Measurements from ENCODE around the gene KRTAP5-9.
A peak's percentile ranks its signal among the peaks of the same experiment; 100 is the strongest.

The KRTAP5-9 gene

DNA sequence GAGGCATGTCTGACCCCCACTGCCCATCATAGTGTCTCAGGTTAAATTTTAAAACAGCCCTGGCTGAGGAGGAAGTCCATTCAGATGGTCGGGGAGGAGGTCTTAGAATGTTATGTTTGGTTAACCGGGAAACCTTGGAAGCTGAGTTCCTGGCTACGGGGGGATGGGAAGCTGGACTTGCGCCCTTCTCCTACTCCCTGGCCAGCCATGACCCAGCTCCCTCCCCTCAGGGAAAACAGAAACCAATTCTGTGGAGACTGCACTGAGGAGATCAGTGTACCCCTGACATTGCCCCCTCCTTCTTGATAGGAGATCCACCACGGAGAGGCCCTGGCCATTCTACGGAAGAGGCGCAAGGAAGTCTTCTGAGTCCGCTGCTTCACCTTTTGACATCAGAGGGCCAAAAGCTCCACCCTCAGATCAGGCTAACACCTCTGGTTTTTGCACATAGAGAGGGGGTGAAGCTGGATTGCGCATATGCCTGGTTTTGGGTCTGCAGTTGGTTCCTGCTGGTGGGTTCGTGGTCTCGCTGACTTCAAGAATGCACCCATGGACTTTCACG lies 2.7 kb upstream of the KRTAP5-9 start:
- no peaks in the 10 kb centered on the region for H3K36me3 ChIP-seq (ENCODE audit: control insufficient read depth, insufficient read depth, low read length, severe bottlenecking)
- no peak for DNase-seq (ENCODE audit: low read depth)
- no peak overlapping the region for H3K4me3 ChIP-seq (ENCODE audit: low read length)
- no peak overlapping the region for H3K9ac ChIP-seq (ENCODE audit: low read length)
- no peaks in the 10 kb centered on the region for H3K4me1 ChIP-seq (ENCODE audit: control insufficient read depth, insufficient read depth, low read length)
- no peaks in the 10 kb centered on the region for H3K9me3 ChIP-seq (ENCODE audit: control insufficient read depth, low read length)
- peaks cover 10% of the 10 kb centered on the region for H3K27me3 ChIP-seq (replicated peaks; ENCODE audit: control insufficient read depth, insufficient read depth, low read length)

DNA sequence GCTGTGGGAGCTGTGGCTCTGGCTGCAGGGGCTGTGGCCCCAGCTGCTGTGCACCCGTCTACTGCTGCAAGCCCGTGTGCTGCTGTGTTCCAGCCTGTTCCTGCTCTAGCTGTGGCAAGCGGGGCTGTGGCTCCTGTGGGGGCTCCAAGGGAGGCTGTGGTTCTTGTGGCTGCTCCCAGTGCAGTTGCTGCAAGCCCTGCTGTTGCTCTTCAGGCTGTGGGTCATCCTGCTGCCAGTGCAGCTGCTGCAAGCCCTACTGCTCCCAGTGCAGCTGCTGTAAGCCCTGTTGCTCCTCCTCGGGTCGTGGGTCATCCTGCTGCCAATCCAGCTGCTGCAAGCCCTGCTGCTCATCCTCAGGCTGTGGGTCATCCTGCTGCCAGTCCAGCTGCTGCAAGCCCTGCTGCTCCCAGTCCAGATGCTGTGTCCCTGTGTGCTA lies 514 bp downstream of the KRTAP5-9 start:
- Histone ChIP-seq H3K27me3 (replicated peaks; ENCODE audit: control insufficient read depth, insufficient read depth, low read length) (peaks cover 18% of the 10 kb centered on the region), H3K4me3 (ENCODE audit: low read length) (no peak overlapping the region), H3K36me3 (ENCODE audit: control insufficient read depth, insufficient read depth, low read length, severe bottlenecking) (no peaks in the 10 kb centered on the region), H3K9ac (ENCODE audit: low read length) (no peak overlapping the region), H3K9me3 (ENCODE audit: control insufficient read depth, low read length) (no peaks in the 10 kb centered on the region), H3K4me1 (ENCODE audit: control insufficient read depth, insufficient read depth, low read length) (no peaks in the 10 kb centered on the region)
- DNase-seq (ENCODE audit: low read depth), result no peak

DNA sequence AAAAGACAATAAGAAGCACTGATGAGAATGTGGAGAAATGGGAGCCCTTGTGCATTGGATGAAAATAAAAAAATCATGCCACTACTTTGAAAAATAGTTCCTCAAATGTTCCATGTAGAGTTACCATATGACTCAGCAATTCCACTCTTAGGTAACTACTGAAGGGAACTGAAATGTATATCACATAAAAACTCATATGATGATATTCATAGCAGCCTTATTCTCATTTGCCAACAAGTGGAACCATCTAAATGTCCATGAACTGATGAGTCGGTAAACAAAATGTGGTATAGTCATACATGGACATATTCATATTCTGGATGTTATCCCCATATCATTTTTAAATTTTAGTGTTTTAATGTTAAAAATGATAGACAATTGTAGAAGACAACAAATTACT lies 3.5 kb downstream of the KRTAP5-9 start:
- peaks cover 24% of the 10 kb centered on the region for H3K27me3 ChIP-seq (replicated peaks; ENCODE audit: control insufficient read depth, insufficient read depth, low read length)
- H3K36me3 ChIP-seq (ENCODE audit: control insufficient read depth, insufficient read depth, low read length, severe bottlenecking), result no peaks in the 10 kb centered on the region
- peak; percentile 1 for DNase-seq (ENCODE audit: low read depth)
- no peaks in the 10 kb centered on the region for H3K9me3 ChIP-seq (ENCODE audit: control insufficient read depth, low read length)
- no peak overlapping the region for H3K9ac ChIP-seq (ENCODE audit: low read length)
- H3K4me3 ChIP-seq (ENCODE audit: low read length), result no peak overlapping the region
- H3K4me1 ChIP-seq (ENCODE audit: control insufficient read depth, insufficient read depth, low read length), result no peaks in the 10 kb centered on the region

DNA sequence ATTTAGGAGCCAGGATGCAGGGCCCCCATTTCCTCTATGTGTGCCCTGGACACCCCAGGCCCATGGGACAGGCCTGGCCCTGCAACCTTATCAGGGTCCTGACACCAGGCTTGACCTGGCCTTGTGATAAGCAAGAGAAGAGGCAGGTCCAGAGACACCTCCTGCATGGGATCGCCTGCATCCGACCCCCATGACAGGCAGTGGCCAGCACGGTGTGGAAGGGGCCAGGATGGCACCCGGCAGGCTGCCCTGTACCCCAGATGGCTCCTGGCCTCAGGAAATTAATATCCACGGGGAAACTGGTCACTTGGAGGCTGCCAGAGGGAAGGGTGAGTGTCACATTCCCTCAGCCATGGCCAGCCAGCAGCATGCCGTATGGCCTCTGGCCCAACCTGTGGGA lies 6.8 kb downstream of the KRTAP5-9 start:
- DNase-seq (ENCODE audit: low read depth), result no peak
- Histone ChIP-seq H3K9ac (ENCODE audit: low read length) (no peak overlapping the region), H3K36me3 (ENCODE audit: control insufficient read depth, insufficient read depth, low read length, severe bottlenecking) (no peaks in the 10 kb centered on the region), H3K4me1 (ENCODE audit: control insufficient read depth, insufficient read depth, low read length) (no peaks in the 10 kb centered on the region), H3K27me3 (replicated peaks; ENCODE audit: control insufficient read depth, insufficient read depth, low read length) (peaks cover 18% of the 10 kb centered on the region), H3K9me3 (ENCODE audit: control insufficient read depth, low read length) (no peaks in the 10 kb centered on the region), H3K4me3 (ENCODE audit: low read length) (no peak overlapping the region)

DNA sequence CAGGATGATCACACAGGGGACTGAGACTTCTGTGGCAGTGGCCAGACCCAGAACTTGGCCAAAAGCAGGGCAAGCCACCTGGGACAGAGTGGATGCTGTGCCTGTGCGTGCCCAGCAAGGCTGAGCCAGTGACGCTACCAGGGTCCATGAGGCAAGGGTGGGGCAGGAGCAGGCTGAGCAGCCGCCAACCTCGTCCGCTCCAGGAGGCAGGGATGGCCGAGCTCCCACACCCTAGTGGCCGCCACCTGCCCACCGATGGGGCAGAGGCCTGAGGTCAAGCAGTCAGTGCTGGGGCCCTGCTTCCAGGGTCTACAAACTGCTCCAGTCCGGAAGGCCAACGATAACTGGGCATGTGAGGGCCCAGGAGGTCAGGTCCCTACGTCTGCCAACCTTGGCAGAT lies 7.3 kb downstream of the KRTAP5-9 start:
- Histone ChIP-seq H3K27me3 (replicated peaks; ENCODE audit: control insufficient read depth, insufficient read depth, low read length) (peaks cover 18% of the 10 kb centered on the region), H3K4me3 (ENCODE audit: low read length) (no peak overlapping the region), H3K9ac (ENCODE audit: low read length) (no peak overlapping the region), H3K9me3 (ENCODE audit: control insufficient read depth, low read length) (no peaks in the 10 kb centered on the region), H3K36me3 (ENCODE audit: control insufficient read depth, insufficient read depth, low read length, severe bottlenecking) (no peaks in the 10 kb centered on the region), H3K4me1 (ENCODE audit: control insufficient read depth, insufficient read depth, low read length) (no peaks in the 10 kb centered on the region)
- no peak for DNase-seq (ENCODE audit: low read depth)

DNA sequence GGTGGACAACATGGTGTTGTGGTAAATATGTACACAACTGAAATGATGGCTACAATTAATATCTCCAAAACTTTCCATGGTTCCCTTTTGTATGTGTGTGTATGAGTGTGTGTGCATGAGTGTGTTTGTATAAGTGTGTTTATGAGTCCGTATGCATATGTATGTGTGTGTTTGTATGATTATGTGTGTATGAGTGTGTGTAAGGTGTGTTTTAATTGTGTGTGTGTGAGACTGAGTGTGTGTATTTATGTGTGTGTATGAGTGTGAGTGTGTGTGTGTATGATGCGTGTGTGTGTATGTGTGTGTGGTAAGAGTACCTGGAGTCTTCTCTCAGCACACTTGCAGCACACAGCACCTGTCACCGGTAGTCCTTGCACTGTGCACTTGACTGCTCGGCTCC lies 7.8 kb downstream of the KRTAP5-9 start:
- Histone ChIP-seq H3K9ac (ENCODE audit: low read length) (no peak overlapping the region), H3K4me3 (ENCODE audit: low read length) (no peak overlapping the region), H3K4me1 (ENCODE audit: control insufficient read depth, insufficient read depth, low read length) (no peaks in the 10 kb centered on the region), H3K27me3 (replicated peaks; ENCODE audit: control insufficient read depth, insufficient read depth, low read length) (peaks cover 14% of the 10 kb centered on the region), H3K36me3 (ENCODE audit: control insufficient read depth, insufficient read depth, low read length, severe bottlenecking) (no peaks in the 10 kb centered on the region), H3K9me3 (ENCODE audit: control insufficient read depth, low read length) (no peaks in the 10 kb centered on the region)
- no peak for DNase-seq (ENCODE audit: low read depth)

DNA sequence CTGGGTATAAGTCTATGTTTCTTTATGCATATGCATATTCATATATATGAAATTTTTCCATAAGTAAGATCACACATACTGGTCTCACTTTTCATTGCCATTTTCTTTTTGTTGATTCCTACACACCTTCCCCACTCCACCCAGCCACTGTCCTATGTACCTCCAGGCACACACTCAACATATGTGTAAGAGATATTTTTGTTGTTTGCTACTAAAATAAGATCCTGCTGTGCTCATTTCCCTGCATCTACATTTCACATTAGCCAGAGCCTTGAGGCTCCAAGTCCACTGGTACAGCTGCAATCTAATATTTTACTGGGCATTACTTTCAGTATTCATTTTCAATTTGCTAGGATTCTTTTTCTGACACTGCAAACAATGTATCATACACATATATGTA lies 9.0 kb downstream of the KRTAP5-9 start:
- H3K4me1 ChIP-seq (ENCODE audit: control insufficient read depth, insufficient read depth, low read length), result no peaks in the 10 kb centered on the region
- no peak overlapping the region for H3K9ac ChIP-seq (ENCODE audit: low read length)
- peaks cover 9% of the 10 kb centered on the region for H3K27me3 ChIP-seq (replicated peaks; ENCODE audit: control insufficient read depth, insufficient read depth, low read length)
- no peak for DNase-seq (ENCODE audit: low read depth)
- H3K36me3 ChIP-seq (ENCODE audit: control insufficient read depth, insufficient read depth, low read length, severe bottlenecking), result no peaks in the 10 kb centered on the region
- H3K9me3 ChIP-seq (ENCODE audit: control insufficient read depth, low read length), result peaks cover 5% of the 10 kb centered on the region
- H3K4me3 ChIP-seq (ENCODE audit: low read length), result no peak overlapping the region

DNA sequence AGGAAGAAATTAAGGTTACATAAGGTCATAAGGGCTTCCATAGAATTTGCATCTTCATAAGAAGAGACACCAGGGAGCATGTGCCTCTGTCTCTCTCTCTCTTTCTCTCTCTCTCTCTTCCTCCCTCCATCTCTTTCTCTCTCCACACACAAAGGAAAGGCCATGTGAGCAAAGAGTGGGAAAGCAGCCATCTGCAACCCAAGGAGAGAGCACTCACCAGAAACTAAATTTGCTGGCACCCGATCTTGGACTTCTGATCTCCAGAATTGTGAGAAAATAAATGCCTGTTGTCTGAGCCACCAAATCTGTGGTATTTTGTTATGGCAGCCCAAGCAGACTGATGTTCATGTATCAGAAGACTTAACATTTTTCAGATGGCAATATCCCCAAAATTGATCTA lies 10.8 kb downstream of the KRTAP5-9 start:
- H3K4me3 ChIP-seq (ENCODE audit: low read length), result no peak overlapping the region
- no peak overlapping the region for H3K9ac ChIP-seq (ENCODE audit: low read length)
- H3K9me3 ChIP-seq (ENCODE audit: control insufficient read depth, low read length), result peaks cover 5% of the 10 kb centered on the region
- no peak for DNase-seq (ENCODE audit: low read depth)
- no peaks in the 10 kb centered on the region for H3K36me3 ChIP-seq (ENCODE audit: control insufficient read depth, insufficient read depth, low read length, severe bottlenecking)
- H3K4me1 ChIP-seq (ENCODE audit: control insufficient read depth, insufficient read depth, low read length), result no peaks in the 10 kb centered on the region
- H3K27me3 ChIP-seq (replicated peaks; ENCODE audit: control insufficient read depth, insufficient read depth, low read length), result peaks cover 9% of the 10 kb centered on the region

DNA sequence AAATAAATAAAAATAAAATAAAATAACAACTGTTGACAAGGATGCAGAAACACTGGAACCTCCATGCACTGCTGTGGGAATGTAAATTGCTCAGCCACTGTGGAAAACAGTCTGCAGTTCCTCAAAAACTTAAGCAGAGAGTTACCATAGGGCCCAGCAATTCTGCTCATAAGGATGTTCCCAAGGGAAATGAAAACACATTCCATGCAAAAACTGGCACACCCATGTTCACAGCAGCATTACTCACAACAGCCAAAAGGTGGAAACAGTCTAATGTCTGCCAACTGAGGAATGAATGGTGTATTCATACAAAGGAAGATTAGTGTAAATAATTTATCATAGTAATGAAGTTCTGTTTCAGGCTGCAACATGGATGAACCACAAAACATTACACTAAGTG lies 13.9 kb downstream of the KRTAP5-9 start:
- no peak for DNase-seq (ENCODE audit: low read depth)
- H3K4me3 ChIP-seq (ENCODE audit: low read length), result no peak overlapping the region
- peaks cover 5% of the 10 kb centered on the region for H3K9me3 ChIP-seq (ENCODE audit: control insufficient read depth, low read length)
- H3K9ac ChIP-seq (ENCODE audit: low read length), result no peak overlapping the region
- no peaks in the 10 kb centered on the region for H3K36me3 ChIP-seq (ENCODE audit: control insufficient read depth, insufficient read depth, low read length, severe bottlenecking)
- peaks cover 18% of the 10 kb centered on the region for H3K27me3 ChIP-seq (replicated peaks; ENCODE audit: control insufficient read depth, insufficient read depth, low read length)
- no peaks in the 10 kb centered on the region for H3K4me1 ChIP-seq (ENCODE audit: control insufficient read depth, insufficient read depth, low read length)

DNA sequence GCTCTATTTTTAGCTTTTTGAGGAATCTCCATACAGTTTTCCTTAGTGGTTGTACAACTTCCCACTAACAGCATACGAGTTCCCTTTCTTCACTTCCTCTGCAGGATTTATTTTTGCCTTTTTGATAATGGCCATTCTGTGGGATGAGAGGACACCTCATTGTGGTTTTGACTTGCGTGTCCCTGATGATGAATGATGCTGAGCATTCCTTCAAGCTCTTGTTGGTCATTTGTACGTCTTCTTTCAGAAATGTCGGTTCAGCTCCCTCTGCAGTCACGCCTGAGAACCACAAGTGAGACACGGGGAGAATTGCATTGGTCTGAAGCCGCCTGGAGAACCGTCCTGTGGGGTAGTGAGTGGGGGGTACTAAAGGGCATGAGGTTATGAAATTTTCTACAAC lies 15.2 kb downstream of the KRTAP5-9 start:
- peak; percentile 49 for DNase-seq (ENCODE audit: low read depth)
- no peak overlapping the region for H3K4me3 ChIP-seq (ENCODE audit: low read length)
- no peaks in the 10 kb centered on the region for H3K36me3 ChIP-seq (ENCODE audit: control insufficient read depth, insufficient read depth, low read length, severe bottlenecking)
- H3K9me3 ChIP-seq (ENCODE audit: control insufficient read depth, low read length), result peaks cover 5% of the 10 kb centered on the region
- H3K9ac ChIP-seq (ENCODE audit: low read length), result no peak overlapping the region
- H3K27me3 ChIP-seq (replicated peaks; ENCODE audit: control insufficient read depth, insufficient read depth, low read length), result peaks cover 20% of the 10 kb centered on the region
- H3K4me1 ChIP-seq (ENCODE audit: control insufficient read depth, insufficient read depth, low read length), result peaks cover 10% of the 10 kb centered on the region

DNA sequence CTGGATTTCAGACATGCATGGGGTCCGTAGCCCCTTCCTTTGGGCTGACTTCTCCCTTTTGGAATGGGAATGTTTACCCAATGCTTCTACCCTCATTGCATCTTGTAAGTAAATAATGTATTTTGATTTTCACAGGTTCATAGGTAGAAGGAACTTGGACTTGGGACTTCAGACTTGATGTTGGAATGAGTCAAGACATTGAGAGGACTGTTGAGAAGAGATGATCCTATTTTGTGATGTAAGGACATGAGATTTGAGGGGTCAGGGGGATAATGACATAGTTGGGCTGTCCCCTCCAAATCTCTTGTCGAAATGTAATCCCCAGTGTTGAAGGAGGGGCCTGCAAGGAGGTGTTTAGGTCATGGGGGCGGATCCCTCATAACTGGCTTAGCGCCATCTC lies 16.2 kb downstream of the KRTAP5-9 start:
- Histone ChIP-seq H3K4me1 (ENCODE audit: control insufficient read depth, insufficient read depth, low read length) (peaks cover 18% of the 10 kb centered on the region), H3K4me3 (ENCODE audit: low read length) (no peak overlapping the region), H3K9ac (ENCODE audit: low read length) (no peak overlapping the region), H3K27me3 (replicated peaks; ENCODE audit: control insufficient read depth, insufficient read depth, low read length) (peaks cover 20% of the 10 kb centered on the region), H3K36me3 (ENCODE audit: control insufficient read depth, insufficient read depth, low read length, severe bottlenecking) (no peaks in the 10 kb centered on the region), H3K9me3 (ENCODE audit: control insufficient read depth, low read length) (peaks cover 5% of the 10 kb centered on the region)
- DNase-seq (ENCODE audit: low read depth), result no peak

DNA sequence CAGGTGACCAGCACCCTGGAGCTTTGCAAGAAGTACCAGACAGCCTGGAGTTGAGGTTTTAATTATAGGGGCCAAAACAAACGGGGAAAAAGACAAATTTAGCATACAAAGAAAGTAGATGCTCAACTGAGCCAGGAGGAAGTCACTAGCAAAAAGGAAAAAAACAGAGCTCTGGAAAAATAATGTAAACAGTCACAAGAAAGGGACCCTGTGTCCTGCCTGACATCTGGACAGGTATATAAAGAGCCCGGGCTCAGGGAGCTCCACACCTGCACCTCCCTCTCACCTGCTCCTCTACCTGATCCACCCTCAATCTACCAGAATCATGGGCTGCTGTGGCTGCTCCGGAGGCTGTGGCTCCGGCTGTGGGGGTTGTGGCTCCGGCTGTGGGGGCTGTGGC lies 17.0 kb downstream of the KRTAP5-9 start, which contains the start of gene KRTAP5-10:
KRTAP5-10 (plus strand) TSS at position 301 of the 400 bp plus-strand sequence; CDS start at position 326, 25 bp downstream.
- Histone ChIP-seq H3K9me3 (ENCODE audit: control insufficient read depth, low read length) (peaks cover 5% of the 10 kb centered on the region), H3K27me3 (replicated peaks; ENCODE audit: control insufficient read depth, insufficient read depth, low read length) (peaks cover 20% of the 10 kb centered on the region), H3K36me3 (ENCODE audit: control insufficient read depth, insufficient read depth, low read length, severe bottlenecking) (no peaks in the 10 kb centered on the region), H3K9ac (ENCODE audit: low read length) (no peak within 1 kb of the TSS), H3K4me1 (ENCODE audit: control insufficient read depth, insufficient read depth, low read length) (peaks cover 18% of the 10 kb centered on the region), H3K4me3 (ENCODE audit: low read length) (no peak within 1 kb of the TSS)
- no peak for DNase-seq (ENCODE audit: low read depth)
